PC-9 (cell line): ENCODE results near the gene PSEN1.

Experiments used
- CTCF ChIP-seq: fragments of 200-600 bp; sonication (generic); conservative IDR thresholded peaks from 2 replicates; pipeline ENCODE4 v1.6.1; 2017; ENCODE audit warnings: mixed run types, antibody characterized with exemption, mild to moderate bottlenecking, moderate library complexity
- EZH2 ChIP-seq: fragments of 200-600 bp; sonication (generic); IDR thresholded peaks from 2 replicates; pipeline ENCODE4 v1.8.0; 2017; ENCODE audit warnings: antibody characterized with exemption, low read depth

GRCh38 chr14:73237786-73238423 is 101.6 kb downstream of the PSEN1 start:
- no peak for TF ChIP-seq EZH2
- TF ChIP-seq CTCF = no peak
